Measurements from ENCODE around the gene KAT2B. TPM values are rescaled to one million over a fixed set of nuclear protein-coding genes. Genes with fewer than 3 reads are reported as not detected.

KAT2B gene
- total and polyA plus RNA-seq, 11 donors, result 19.4 to 82.8 (median 66.0) TPM

- intact Hi-C loops (cut with DNase I), result no loop called here
- no peak for TF ChIP-seq CTCF (IDR thresholded peaks at IDR 0.05)
- no peak for TF ChIP-seq POLR2A (IDR thresholded peaks at IDR 0.05)
- Histone ChIP-seq H3K36me3 (peaks cover 0 to 2% (median 0%) of the 10 kb centered on the region in 9 donors), H3K27me3 (no peaks in the 10 kb centered on the region), H3K4me1 (peaks cover 0 to 62% (median 29%) of the 10 kb centered on the region in 12 donors), H3K4me3 (no peak overlapping the region), H3K27ac (peak overlapping the region in 7 of 12 donors; percentile 9 to 57 (median 23)), H3K9me3 (no peaks in the 10 kb centered on the region)
- peak in 1 of 4 donors; percentile 40 for ATAC-seq
- 50 to 68% (median 53%) methylated on average over 6 of the region's 6 CpGs for WGBS, 4 donors
- DNase-seq, result peak in 1 of 5 donors; percentile 31
Observed at GRCh38 chr3:20066850-20067617, 26.8 kb downstream of the KAT2B start.

GRCh38 chr3:20068512-20069177, 28.4 kb downstream of the KAT2B start:
- peaks cover 0 to 58% (median 30%) of the 10 kb centered on the region in 12 donors for H3K4me1 ChIP-seq
- no peak for TF ChIP-seq POLR2A (IDR thresholded peaks at IDR 0.05)
- no peak for TF ChIP-seq CTCF (IDR thresholded peaks at IDR 0.05)
- intact Hi-C loops (cut with DNase I), result no loop called here
- DNase-seq (no peak), ATAC-seq (no peak)
- peak overlapping the region in 1 of 12 donors; percentile 23 for H3K27ac ChIP-seq
- H3K27me3 ChIP-seq, result no peaks in the 10 kb centered on the region
- H3K36me3 ChIP-seq, result peaks cover 0 to 15% (median under 1%) of the 10 kb centered on the region in 9 donors
- H3K9me3 ChIP-seq, result no peaks in the 10 kb centered on the region
- no peak overlapping the region for H3K4me3 ChIP-seq
- 66 to 88% (median 78%) methylated on average over 3 of the region's 3 CpGs for WGBS, 4 donors

GRCh38 chr3:20069178-20069532, 28.9 kb downstream of the KAT2B start:
- H3K27ac ChIP-seq, result peak overlapping the region in 1 of 12 donors; percentile 23
- DNase-seq (no peak), ATAC-seq (no peak)
- H3K9me3 ChIP-seq, result no peaks in the 10 kb centered on the region
- H3K4me1 ChIP-seq, result peaks cover 0 to 53% (median 30%) of the 10 kb centered on the region in 12 donors
- no peak overlapping the region for H3K4me3 ChIP-seq
- H3K27me3 ChIP-seq, result no peaks in the 10 kb centered on the region
- intact Hi-C loops (cut with DNase I), result no loop called here
- H3K36me3 ChIP-seq, result peaks cover 0 to 16% (median 3%) of the 10 kb centered on the region in 9 donors
- TF ChIP-seq CTCF (IDR thresholded peaks at IDR 0.05) (no peak), POLR2A (IDR thresholded peaks at IDR 0.05) (no peak)

- 51 to 66% (median 58%) methylated on average over 2 of the region's 2 CpGs for WGBS, 4 donors
Observed at GRCh38 chr3:20071175-20071574, 30.9 kb downstream of the KAT2B start.

More at GRCh38 chr3:20071175-20071574, 30.9 kb downstream of the KAT2B start:
- TF ChIP-seq POLR2A (IDR thresholded peaks at IDR 0.05) (no peak), CTCF (IDR thresholded peaks at IDR 0.05) (no peak)
- H3K9me3 ChIP-seq, result no peaks in the 10 kb centered on the region
- intact Hi-C loops (cut with DNase I), result no loop called here
- no peaks in the 10 kb centered on the region for H3K27me3 ChIP-seq
- H3K36me3 ChIP-seq, result peaks cover 0 to 16% (median 3%) of the 10 kb centered on the region in 9 donors
- H3K4me1 ChIP-seq, result peaks cover 0 to 45% (median 20%) of the 10 kb centered on the region in 12 donors
- ATAC-seq (peak; percentile 79 to 90 (median 82)), DNase-seq (no peak)
- peak overlapping the region in 10 of 12 donors; percentile 34 to 75 (median 56) for H3K27ac ChIP-seq
- no peak overlapping the region for H3K4me3 ChIP-seq
